A673 (cell line): ENCODE data around the gene OR1I1.

ENCODE experiments used
- CTCF ChIP-seq: fragments of 300-800, 200-600 bp; sonication (generic); conservative IDR thresholded peaks from 2 replicates; pipeline ENCODE4 v1.5.1; 2017; ENCODE audit warnings: low read depth, mild to moderate bottlenecking, antibody characterized with exemption, low read length, moderate library complexity, mixed read lengths
- EZH2 ChIP-seq: fragments of 200-600 bp; sonication (generic); IDR thresholded peaks from 2 replicates; pipeline ENCODE4 v1.6.1; 2017; ENCODE audit warnings: borderline replicate concordance, low read depth, mild to moderate bottlenecking, mixed read lengths, antibody characterized with exemption, low read length; ENCODE audit not compliant: poor library complexity, severe bottlenecking

- no peak for TF ChIP-seq CTCF
- TF ChIP-seq EZH2, result no peak
These were observed 27.1 kb downstream of the OR1I1 start for GRCh38 chr19:15108845-15109767.
